GM18907 (cell line): ENCODE results near the gene MYLK4.

Experiments
- ATAC-seq: cut with Tn5 transposase; IDR thresholded peaks from one replicate; pipeline ENCODE4 v1.9.1; 2021; ENCODE audit warnings: mild to moderate bottlenecking, moderate library complexity; ENCODE audit not compliant: unreplicated experiment

The MYLK4 gene

DNA sequence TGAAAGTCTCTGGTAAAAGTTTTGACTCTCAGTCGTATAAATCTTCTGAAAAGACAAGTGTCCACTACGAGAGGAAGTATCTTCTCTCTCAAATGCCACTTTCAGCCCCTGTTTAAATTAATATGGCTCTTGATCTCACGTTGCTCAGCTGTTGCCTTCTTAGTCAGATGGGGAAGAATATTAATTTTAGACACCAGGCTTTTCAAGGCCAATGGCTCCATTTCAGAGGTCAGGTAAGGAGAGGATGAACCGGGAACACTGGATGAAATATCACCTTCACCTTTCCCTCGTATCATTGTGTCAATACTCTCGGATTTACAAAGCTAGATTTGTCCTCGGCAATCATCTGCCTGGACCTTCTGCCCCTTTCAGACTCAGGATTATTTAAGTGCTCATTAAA is at the start of gene MYLK4:
Gene MYLK4, minus strand, starts transcription at position 91 of the 400 bp plus-strand sequence. CDS start 1,628 bp downstream, outside the sequence.
- no peak for ATAC-seq

DNA sequence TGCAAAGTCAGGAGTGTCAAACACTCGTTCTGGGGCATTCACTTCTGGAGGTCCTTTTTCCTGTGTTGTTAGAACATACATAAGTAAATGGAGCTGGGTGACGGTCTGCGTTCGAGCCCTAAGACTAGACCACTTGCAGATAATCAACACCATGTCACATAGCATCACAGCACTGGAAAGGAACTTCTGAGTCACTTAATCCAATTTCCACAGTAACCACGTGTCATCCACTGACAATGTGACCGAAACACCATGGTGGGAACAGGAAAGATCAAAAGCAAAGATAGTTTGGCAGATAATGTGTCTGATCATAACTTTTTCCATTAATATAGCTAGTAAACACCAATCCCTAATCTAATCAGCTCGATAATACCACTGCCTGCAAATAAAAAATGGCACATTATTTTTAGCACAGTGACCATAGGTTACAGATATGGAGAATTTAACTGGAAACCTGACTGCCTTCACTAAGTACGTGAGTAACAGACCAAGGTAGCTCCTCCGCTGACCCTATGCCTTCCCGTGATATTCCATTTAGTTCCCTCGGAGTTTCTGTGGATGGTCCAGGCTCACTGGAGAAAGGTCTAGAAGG is 49.3 kb upstream of the MYLK4 start:
- no peak for ATAC-seq

DNA sequence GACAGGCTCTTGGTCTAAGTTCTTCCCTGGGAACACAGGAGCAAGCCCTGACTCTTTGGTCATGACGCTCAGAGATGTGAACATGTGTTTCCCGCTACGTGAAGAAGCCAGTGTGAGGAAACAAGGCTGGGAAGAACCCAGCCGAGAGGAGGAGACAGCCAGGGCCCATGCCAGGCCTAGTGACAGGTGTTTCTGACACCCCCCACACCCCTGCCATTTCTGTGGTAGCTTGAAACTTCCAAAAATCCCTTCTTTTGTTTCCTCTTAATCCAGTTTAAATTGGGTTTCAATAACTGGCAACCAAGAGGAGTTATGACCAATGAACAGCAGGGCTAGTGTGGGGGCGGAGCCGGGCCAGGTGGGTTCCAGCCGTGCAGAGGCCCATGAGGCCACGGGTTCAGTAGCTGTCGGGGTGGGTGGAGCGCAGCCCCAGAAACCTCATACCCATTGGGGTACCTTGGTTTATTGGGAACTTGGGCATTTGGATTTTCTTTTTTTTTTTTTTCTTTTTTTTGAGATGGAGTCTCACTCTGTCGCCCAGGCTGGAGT is 47.9 kb upstream of the MYLK4 start:
- no peak for ATAC-seq

DNA sequence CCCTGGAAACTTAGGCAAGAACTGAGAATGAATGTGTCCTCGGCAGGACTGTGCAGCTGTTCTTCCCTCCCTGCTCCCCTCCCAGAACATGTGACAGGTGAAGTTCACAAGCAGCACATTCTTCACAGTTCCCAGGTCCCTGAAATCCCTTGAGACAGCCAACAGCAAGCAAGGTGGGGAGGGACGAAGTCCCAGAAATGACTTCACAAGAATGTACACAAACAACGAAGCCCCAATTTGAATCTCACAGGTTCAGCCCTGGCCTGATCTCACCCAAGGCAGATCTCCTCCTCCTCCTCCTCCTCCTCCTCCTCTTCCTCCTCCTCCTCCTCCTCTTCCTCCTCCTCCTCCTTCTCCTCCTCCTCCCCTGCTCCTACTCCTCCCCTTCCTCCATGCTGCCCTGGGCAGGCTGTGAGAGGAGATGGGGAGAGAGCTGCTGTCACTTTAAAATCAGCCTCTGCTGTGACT is 46.9 kb upstream of the MYLK4 start:
- no peak for ATAC-seq

DNA sequence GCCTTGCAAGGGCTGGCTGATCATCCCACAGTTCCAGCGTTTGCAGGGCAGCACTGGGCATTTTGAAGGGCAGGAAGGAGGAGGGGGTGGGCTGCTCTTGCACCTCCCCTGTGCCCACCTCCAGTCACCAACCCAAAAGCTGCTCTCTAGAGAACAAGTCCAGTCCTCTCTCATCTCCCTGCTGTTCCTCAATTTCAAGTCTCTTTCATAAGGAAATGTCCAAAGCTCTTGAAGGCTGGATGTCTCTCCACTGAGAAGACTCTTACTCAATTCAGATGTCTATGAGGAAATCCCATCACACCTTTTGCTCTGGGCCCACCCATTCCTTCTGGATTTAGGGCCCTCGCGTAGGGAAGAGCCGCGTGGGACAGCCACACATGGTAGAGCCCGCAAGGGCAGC is 46.1 kb upstream of the MYLK4 start:
- no peak for ATAC-seq

DNA sequence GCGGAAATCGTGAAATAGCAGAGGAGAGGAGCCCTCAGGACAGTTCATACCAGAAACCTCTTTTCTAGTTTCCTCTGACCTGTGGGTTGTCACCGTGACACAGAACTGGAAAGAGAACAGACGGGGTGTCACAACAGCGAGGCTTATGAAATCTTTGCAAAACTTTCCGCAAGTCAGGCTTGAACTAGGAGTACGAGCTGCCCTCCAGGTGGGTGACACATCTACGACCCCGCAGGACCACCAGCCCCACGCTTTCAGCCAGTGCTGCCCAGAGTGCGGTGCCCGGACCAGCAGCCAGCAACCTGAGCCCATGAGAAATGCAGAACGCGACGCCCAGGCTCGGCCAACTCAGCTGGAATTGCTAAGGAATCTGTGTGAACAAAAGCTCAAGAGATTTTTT is 45.2 kb upstream of the MYLK4 start:
- ATAC-seq: no peak

DNA sequence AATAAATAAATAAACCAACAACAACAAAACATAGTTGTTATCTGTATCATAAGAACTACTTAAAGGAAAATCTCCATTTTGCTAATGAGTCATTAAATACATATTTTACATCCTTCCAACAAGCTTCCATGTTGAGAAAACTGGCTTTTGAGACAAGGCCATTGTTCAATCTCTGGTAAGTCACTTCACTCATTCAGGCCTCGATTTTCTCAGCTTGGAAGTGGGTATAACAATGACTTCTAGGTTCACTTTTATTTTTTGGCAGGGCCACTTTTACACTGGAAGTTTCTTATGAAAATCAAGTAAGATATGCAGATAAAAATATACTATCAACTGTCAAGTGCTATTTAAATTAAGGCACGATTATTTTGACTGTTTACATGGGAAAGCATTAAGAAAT is 44.4 kb upstream of the MYLK4 start:
- no peak for ATAC-seq

DNA sequence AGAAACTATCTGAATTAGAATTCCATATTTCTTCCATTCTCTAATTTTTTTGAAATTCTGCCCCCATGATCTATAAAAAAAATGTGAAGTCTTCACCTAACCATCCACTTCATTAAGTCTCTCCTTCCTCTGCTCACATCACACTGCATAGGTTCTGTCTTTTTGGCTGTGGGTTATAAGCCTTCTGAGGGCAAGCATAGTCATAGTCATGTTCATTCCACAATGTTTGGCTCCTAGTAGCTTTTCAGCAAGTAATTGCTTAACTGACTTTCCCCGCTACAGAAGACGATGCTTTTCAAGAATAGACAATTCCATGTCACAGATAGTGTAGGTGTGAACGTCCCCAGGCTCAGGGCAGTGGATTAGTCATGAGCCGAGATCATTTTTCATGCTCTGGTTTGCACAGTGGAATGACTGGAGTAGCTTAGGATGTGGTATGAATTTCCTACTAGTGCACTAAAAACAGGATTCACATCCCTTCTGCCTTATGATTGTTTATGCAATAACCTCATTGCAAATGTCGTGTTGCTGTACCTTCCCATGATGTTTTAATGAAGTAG is 43.5 kb upstream of the MYLK4 start:
- ATAC-seq: no peak

DNA sequence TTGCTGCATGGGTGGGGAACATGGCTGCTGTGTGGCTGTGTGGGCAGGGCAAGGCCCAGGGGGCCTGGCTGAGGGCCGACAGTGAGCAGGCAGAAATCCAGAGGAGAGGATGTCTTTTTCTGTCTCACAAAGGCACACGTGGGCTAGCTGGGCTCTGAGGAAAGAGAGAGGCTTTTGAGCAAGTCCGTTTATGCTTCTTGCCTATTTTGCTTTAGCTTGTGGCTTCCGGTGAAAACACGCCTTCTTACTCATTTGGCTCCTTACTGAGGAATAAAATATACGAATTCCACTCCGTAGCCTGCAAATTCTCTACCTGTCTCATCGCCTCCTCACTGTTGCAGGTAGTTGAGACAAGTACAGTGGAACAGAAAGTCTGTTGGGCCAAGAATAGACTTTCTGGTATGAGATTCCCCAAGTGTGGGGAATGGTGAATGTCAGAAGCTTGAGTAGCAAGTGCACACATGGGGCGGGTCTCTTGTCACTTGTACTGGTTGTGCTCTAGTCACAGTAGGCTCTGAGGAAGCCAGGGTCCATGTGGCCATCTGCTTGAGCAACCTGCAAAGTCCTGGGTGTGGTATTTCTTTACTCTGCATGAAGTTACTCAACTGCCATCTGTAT is 42.9 kb upstream of the MYLK4 start:
- ATAC-seq: no peak

DNA sequence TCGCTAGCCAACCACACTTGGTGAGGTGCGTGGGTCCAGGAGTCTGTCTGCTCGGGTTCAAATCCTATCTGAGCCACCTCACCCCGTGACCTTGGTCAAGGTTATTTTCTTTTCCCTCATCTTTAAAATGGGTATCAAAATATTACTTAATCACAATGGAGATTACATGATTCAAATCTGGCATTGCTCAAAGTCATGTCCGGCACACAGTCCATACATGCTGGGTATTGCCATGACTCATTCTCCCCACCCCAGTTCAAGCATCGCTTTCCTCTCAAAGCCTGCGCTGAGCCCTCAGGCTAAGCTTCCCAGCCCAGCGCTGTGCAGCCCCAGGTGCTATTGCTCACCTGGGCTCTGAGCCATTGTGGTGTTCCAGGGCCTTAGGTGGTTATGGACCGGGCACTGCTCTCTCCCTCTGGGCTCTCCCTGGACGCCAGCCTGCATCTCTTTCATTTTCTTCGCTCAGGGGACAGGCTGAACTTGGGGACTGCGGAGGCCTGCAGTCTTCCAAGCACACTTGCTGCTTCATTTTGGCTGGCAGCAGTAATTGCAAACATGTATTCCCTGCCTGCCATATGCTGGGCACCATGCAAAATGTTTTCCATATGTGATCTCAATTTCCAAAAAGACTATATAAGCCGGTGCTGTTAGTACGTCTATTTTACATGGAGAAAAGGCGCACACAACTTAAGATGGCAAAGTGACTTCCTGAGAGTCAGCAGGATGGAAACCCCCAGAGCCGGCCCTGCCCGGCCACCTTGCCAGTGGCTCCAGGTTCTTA is 41.8 kb upstream of the MYLK4 start:
- no peak for ATAC-seq

DNA sequence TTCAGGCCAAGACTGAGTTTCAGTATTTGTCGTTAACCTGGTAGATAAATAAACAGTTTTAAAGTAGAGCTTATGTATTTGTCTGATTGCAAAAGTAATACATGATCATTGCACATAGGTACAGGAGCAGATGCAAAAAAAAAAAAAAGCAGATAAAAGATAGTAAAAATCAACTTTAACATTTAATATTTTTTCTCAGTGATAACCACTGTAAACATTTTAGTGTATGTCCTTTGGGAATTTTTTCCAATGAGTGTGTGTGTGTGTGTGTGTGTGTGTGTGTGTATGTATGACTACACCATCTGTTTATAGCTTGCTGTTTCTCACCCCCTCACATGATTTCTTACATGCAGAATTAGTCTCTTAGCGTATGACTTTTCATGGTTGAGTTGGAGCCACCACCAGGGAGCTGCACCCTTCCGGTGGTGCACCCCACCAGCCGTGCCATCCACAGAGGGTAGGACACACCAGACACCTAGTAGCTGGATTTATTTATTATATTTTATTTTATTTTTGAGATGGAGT is 40.8 kb upstream of the MYLK4 start:
- ATAC-seq: no peak

DNA sequence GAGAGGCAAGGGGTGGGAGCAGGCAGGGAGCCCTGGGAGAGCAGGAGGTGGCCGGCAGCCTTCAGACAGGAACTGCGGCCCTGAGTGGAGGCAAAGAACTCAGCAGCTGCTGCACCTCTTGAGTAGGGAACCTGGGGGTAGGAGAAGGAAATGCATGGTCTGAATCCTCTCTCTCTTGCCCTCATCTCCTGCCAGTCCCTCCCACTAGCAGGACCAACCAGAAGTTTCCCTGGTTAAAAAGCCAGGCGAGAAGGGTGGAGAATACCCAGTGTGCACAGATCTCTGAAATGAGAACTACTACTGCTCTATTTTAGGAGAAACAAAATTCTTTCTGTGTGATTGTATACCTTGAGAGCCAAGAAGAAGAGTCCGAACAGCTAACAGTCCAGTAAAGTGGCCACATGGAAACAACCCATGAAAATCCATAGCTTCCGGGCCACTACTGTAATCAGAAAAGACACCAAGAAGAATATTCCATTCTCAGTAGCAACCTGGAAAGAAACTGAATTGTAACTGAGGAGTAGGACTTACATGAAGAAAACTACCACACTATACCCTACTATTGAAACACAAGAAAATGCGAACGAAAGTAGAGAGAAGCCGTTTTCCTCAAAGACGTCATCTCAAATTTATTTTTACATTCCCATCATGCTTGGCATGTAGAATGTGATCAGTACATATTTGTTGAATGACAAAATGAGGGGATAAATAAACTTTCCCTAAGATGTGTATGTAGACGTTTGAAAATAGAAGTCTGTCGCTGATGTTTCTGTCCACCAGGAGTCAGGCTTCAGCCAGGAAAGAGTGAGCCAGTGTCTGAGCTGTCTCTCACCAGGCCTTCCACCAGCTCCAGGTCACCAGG is 40.1 kb upstream of the MYLK4 start:
- ATAC-seq: peak; percentile 74

DNA sequence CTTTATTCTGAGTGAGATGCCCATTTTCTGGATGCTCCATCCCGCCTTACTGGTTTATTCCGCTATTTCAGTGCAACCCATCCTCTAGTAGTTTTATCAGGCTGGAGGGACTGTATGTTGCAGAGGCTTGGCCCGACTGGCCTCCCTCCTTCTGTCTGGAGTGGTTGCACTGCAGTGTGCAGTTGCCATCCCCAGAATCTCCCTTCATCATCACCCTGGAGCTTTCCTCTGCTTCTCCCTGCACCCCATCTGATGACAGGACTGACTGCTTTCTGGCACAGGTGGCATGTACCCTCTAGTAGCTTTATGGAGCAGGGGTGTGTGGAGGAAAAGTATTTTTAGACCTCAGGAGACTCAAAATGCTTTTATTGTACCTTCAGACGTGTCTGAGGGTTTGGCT is 35.5 kb upstream of the MYLK4 start:
- ATAC-seq: no peak

DNA sequence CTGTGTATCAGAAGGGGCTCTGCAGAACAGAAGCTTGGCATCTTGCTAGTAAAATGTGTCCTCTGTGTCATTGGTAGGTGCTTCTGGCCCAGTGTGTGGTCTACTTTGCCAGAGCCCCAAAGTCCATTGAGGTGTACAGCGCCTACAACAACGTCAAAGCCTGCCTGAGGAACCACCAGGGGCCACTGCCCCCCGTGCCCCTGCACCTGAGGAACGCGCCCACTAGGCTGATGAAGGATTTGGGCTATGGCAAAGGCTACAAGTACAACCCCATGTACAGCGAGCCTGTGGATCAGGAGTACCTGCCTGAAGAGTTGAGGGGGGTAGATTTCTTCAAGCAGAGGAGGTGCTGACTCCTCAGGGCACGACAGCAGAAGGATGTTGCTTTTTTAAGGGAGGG is 34.2 kb upstream of the MYLK4 start:
- no peak for ATAC-seq

DNA sequence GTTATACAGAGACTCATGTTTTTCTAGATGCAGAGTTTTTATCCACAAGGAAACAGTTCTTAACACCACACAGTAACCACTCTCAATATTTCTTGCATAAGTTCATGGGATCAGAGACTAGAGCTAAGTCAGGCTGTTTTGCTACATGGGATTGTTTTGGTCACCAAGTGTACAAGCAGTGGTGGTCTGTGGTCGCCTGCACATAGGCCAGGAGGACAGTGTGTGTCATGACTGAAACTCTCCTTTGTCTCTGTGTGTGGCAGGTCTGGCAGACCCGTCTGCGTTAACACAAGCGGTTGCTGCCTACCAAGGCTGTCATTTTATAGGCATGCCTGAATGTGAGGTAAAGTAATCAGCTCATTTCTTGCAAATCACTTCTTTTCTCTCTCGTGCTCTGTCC is 33.3 kb upstream of the MYLK4 start:
- ATAC-seq: no peak

DNA sequence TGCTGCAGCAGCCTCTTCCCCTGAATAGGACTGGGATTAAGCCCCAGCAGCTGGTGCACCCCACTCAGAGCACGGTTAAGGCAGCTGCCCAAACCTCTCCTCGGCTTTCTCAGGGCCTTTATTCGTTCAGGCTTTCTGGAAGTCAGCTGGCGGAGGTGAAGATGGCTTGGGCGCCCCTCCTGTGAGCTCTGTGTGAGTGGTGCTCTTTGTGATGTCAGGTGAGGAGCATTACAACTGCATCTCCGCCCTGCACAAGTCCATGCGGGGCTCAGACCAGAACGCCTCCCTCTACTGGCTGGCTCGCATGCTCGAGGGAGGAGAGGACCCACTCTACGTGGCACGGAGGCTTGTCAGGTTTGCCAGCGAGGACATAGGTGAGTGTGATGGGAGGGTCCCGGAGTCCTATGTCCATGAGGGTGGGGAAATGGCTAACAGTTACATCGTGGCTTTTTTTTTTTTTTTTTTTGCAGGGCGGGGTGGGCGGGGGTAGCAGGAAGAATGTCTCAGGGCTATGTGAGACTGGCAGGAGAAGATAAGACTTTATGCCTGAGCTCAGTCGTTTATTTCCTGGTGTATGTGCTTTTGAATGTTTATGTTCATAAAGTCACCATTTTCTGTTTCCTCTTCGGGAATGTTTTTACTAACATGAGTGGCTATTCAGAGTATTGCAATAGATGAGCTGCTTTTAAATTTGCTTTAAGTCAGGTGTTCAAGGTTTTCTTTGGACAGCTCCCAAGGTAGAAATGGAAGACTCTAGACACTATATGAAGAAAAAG is 32.7 kb upstream of the MYLK4 start:
- no peak for ATAC-seq

DNA sequence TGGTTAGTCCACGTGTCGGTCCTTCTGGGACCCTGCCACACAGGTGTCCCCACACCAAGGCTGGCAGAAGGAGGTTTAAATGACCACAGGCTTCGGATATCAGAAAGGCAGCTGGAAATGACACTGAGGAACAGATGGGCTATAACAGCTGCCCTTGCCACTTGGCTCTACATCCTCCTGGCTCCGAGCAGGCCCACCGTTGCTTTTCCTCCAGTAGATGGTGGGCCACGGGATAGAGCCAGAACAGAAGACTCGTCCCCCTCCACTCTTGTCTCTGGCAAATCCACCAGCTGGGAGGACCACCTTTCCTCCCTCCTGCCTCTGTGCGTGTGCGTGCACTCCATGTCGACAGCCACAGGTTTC is 32.1 kb upstream of the MYLK4 start:
- ATAC-seq: no peak

DNA sequence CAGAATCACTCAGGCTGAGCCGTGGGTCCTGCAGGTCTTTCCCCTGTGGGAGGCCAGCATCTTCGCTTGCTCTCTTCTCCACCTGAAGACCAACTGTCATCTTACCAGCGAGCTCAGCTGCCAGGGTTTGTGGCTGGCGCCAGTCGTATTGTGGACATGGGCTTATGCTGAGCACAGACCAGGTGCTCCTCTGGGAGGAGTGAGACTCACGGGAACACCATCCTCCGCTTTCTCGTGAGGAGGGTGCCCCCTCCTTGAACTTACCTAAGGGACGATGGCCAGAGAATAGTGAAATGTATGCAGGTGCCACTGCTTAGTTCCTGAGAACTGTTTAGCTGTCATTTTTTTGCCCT is 31.6 kb upstream of the MYLK4 start:
- no peak for ATAC-seq

DNA sequence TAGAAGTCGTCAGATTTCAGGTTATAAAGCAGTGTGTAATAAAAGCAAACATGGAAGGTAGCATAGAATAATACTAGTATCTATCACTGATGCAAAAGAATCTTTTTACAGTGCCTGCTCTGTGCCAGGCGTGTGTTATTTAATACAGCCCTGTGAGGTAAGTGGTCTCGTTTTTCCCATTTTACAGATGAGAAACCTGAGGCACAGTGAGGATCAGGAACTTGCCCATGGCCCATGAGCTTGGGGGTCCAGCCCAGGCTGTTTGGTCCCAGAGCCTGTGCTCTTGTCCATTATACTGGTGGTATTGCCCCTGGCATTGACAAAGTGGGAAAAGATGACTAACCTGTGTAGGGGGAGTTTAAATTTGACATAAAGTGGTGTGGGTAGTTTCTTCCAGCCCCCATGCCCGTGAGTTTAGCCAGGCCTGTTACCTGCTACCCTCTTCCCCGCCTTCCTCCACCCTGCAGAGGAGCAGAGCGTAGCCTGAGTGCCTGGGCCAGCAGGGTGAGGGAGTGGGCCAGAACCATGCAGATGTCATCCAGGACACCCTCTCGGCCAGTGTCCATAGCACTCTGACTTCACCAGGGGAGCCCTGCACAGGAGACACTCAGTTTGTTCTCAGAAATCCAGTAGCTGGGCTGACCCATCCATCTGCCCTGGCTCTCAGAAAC is 31.1 kb upstream of the MYLK4 start:
- ATAC-seq: no peak
